GM04503 (cell line): ENCODE data around the gene SNX1.

ENCODE experiments used
- DNase-seq: peaks from one replicate; pipeline ENCODE4 v3.0.0-alpha.2; 2012; ENCODE audit warnings: low read depth

Gene SNX1

DNA sequence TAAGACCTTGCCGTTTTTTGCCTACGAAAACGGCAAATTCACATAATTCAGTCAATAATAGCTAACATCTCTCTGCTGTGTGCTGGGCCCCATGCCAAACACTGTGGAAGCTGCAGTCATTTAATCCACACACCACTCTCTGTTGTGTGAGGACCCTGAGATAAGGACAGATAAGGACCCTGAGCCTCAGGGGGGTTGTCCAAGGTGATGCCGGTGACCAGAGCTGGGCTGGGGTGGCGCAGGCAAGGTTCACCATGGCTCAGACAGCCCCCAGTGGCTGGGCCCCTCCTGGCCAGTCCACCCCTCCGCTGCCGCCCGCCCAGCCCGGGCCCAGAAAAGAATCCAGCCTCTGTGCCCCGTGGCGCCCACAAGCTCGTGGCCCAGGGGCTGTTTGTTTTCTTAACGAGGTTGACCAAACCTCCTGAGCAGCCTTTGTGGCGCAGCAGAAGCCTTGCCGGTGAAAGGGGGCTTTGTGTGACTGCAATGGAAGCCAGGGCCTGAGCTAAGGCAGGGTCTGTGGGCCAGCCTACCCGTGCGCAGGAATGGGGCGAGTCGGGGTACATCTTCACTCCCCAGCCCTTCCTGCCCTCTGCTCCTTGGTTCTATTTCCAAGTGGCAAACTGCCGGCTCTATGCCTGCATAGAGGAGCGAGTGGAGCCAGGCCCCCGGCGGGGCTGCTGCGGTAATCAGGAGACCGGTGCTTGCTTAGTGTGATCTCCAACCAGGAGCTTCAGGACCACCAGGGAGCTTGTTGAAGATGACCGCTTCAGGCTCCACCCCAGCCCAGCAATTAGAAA, 51.3 kb downstream of the SNX1 start:
- DNase-seq, result no peak

DNA sequence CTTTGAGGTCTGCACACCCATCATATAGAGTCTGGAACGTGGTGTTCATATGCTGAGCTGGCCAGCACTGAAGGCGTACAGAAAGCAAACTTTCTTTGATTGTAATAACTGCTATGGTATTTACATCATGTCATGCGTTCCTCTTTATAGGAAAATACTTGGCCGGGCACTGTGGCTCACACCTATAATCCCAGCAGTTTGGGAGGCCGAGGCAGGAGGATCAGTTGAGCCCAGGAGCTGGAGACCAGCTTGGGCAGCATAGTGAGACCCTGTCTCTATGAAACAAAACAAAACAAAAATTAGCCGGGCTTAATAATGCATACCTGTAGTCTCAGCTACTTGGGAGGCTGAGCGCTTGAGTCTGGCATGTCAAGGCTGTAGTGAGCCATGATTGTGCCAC, 52.4 kb downstream of the SNX1 start:
- DNase-seq, result no peak

DNA sequence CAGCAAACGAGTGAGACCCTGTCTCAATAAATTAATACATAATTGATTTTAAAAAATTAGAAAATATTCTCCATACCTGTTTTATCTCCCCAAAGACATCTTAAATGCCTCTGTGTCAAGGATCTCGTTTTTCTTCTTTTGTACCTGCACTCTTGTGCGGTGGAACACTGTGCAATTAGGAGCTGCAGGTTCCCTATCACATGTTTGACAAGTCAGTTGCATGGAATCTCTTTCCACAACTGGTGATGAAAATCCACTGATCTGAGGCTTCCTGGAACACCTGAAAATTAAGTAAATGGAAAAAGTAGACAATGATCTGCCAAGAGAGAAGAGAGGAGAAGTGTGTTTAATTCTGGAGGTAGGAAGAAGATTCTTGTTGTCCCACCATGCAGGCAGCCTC, 52.8 kb downstream of the SNX1 start:
- DNase-seq, result no peak

- DNase-seq, result no peak
Observed at GRCh38 chr15:64149424-64149823, 53.6 kb downstream of the SNX1 start.

DNA sequence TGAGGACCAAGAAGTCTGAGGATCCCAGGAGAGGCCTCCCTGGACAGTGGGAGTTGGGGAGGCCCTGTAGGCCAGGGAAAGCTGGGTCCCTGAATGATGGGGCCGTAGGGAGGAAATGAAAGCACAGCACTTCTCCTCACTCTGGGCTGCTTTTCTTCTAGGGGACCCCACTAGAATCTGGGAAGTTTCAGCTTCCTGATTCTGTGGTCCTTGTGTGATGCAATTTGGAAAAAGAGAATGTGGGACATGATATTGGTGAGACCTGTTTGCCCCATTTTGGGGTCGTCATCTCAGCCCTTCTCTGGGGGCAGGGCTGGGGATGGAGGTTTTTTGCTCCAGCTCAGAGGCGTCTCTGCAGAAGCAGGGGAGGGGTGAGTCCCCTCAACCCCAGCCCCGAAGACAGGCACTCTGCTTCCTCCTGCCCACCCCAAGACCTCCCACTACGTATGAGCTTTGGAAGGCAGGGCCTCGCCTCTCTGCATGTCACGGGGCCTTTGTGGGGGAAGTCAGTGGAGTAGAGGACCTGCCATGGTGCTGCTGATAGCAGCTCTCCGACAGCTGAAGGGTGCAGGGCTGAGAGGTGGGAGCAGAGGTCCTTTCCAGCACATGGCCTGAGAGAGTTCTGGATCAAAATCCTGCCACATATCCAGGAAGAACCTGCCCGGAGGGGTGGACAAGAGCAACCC, 54.3 kb downstream of the SNX1 start:
- no peak for DNase-seq

- no peak for DNase-seq
Observed at GRCh38 chr15:64151727-64152506, 56.1 kb downstream of the SNX1 start, which contains the start of gene SNX22. Gene SNX22, plus strand, starts transcription at chr15:64151731. Its CDS starts 45 bp downstream, at chr15:64151776.

DNA sequence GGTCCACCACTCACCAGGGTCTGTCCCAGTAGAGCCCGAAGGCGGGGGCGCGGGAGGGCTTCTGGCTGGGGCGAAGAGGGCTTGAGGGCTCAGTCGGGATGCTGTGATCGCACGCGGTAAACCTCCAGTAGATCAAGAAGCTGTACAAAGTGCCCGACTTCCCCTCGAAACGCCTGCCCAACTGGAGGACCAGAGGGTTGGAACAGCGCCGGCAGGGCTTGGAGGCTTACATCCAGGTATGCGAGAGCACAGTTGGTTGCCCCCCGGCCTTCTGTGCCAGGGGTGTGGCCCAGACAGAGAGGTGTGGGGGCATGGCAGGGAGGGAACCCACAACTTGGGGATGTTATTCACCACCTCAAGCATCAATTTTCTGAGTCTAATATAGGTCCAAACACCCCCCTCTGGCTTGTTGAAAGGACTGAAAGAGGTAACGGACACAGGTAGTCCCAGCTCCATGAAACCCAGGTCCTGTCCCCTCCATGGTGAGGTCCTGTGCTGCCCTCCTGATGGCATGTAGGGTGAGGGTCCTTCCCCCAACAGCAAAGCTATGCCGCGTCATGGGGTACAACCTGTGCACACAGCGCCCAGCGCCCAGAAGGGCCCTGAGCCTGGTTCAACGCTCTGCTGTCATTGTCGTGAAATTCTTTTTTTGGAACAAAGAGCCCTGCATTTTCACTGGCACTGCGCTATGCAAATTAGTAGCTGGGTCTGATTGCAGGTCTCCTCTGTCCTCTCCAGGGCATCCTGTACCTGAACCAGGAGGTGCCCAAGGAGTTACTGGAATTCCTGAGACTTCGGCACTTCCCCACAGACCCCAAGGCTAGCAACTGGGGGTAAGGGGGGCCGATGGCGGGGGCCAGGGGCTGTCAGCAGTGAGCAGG, 57.0 kb downstream of the SNX1 start:
- no peak for DNase-seq

- DNase-seq, result peak; percentile 28
Observed at GRCh38 chr15:64153480-64154367, 57.9 kb downstream of the SNX1 start.

DNA sequence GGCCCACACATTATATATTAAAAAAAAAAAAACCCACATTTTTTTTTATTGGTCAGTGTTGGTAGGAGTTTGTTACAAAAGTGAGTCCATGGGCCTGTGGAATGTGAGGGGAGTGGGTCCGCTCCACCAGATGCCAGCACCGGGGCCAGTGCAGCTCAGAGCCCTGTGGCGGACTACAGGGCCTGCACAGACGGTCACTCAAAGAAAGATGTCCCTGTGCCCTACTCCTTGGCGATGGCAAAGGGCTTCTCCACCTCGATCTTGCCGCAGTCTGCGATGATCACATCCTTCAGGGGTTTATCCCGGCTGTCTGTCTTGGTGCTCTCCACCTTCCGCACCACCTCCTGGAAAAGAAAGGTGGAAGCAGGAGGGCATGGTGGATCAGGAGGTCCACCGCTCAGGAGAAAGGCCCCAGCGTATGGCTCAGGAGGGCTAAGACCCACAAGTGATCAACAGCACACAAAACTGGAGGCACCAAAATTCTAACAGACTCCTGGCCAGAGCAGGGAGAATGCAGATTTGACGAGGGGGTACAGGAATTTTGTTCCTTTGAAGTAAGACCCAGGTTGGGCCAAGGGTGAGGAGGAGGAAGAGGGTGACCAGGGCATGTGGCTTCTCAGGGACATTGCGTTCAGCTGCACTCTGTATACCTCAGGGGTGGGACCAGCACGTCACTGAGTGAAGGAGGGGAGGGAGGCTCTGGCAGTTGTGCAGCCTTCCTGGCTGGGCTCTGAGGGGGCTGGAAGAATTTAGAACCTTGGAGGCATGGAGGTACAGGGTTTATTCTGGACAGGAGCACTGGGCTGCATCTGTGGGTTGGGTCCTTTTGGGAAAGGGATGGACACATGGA, 60.2 kb downstream of the SNX1 start:
- no peak for DNase-seq

GRCh38 chr15:64156652-64157331, 61.0 kb downstream of the SNX1 start:
- DNase-seq, result no peak

DNA sequence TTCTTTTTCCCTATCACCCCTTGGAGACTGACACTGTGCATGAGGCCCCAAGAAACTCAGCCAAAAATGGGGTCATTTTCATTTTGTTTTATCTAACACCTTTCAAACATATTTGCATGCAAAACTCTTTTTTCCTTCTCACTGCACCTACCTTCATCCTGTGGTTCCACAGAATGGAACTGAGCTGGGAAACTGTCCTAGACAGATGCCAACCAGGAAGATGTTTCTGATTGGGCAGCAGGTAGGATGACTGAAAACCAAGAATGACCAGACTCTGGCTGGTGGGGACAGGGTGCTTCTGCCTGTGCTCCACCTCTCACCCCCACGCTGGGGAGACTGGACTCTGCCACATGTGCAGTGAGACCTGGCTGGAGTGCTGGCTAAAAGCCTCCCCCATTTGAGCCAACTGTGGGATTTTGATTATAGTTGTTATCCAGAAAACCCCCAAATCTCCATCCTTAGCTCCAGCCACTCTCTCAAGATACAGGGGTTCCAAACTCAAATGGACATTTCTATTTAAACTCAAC, 61.9 kb downstream of the SNX1 start:
- DNase-seq, result no peak

DNA sequence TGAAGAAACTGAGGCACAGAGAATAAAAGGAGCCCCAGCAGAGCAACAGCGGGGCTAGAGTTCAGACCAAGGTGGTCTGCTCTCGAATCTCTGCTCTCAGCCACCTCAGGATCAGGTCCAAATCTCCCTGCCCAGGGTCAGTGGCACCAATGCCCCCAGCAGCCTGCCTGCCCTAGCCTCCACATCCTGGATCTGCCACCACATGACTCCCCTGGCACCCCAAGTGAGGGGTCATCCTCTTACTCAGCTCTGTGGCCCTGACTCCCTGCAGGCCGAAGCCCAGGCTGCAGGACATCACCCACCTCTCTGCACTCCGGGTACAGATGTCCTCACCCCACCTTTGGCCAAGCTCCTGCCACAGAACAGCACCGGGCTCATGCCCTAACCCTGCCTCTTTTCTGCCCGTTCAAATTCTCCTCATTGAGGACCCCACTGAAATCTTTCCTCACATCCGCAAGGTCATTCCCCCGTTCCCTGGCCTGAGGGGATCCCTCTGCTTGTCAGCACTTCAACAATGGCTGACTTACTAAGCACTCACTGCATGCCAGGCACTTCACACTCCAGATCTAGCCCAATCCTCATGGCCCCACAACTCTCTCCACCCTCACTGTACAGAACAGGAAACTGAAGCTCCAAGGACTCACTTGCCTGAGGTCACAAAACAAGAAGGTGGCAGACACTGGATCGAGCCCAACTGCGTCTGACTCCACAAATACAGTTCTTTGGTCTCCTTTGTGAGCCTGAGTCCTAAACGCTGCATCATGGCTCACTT, 62.8 kb downstream of the SNX1 start:
- no peak for DNase-seq

DNA sequence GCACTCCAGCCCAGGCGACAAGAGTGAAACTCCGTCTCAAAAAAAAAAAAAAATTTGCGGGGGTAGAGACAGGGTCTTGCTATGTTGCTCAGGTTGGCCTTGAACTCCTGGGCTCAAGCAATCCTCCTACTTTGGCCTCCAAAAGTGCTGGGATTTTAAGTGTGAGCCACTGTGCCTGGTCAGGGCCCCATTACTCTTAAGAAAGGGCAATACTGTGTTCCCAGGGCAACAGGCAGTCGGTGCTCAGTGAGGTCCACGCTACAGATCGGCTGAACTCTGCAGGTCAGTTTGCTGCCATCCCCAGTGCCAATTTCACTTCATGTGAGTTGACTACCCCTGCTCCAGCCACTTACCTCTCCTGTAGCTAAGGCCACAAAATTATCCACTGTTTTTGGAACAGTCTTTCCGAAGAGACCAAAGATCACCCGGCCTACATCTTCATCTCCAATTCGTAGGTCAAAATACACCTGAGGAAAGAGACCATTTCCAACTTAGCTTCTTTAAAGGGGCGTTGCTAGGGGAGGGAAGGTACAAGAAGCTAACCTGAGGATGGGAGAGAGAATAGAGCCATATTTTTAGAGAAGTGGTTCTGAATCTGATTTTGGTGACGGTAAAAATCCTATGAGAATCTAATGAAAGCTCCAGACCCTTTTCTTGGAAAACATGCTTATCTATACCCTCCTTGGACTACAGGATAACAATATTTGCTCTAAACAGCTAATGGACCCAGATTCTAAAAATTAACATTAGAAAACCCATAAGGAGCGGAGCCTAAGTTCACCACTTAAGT, 66.1 kb downstream of the SNX1 start:
- DNase-seq, result no peak

DNA sequence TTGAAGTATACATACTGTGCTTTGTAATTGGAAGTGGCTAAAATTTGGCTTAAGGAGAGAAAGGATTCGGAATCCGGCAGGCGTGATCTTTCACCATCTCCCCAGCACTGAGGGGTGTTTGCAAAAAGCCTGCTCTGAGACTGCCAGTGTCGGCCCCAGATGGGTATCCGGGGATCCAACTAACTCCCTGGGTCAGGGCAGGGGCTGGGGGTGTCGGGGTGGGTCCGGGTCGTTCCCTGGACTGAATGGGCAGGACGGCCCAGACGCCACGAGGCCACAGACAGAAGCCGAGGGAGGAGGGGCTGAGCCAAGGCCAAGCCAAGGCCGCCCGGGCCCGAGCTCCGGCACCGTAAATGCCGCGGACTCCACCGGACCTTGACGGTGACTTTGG, 66.7 kb downstream of the SNX1 start:
- no peak for DNase-seq

DNA sequence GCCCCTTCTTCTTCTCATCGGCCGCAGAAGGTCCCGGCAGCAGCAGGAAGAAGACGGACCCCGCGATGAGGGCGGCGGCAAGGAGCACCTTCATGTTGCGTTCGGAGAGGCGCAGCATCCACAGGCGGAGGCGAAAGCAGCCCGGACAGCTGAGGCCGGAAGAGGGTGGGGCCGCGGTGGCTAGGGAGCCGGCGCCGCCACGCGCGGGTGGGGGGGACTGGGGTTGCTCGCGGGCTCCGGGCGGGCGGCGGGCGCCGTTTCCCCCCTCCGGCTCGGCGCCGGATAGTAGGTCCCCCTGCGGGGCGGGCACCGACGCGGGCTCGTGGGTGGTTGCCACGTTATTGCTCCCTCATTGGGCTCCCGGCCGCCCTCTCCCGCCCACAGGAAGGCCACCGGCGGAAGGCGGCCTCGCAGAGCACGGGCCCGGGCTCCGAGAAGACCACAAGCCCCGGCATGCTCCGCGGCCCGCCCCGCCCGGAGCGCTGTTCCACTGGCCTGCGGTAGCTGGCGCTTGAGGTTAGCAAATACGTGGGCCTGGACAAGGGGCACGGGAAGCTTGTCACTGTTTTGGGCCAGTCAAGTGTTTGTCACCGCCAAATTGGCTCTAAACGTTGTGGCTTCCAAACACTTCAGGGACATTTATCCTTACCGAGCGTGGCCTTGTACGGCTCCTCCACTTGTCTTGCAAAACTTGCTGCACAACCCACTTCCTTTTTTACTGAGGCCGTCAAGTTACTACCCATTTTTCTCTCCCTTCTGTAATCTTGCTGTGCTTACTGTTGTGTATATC, 67.3 kb downstream of the SNX1 start, which contains the start of gene PPIB:
Gene PPIB (minus strand): TSS at position 154 of the 790 bp plus-strand sequence. CDS start 36 bp downstream, at position 118.
- peak; percentile 77 for DNase-seq

DNA sequence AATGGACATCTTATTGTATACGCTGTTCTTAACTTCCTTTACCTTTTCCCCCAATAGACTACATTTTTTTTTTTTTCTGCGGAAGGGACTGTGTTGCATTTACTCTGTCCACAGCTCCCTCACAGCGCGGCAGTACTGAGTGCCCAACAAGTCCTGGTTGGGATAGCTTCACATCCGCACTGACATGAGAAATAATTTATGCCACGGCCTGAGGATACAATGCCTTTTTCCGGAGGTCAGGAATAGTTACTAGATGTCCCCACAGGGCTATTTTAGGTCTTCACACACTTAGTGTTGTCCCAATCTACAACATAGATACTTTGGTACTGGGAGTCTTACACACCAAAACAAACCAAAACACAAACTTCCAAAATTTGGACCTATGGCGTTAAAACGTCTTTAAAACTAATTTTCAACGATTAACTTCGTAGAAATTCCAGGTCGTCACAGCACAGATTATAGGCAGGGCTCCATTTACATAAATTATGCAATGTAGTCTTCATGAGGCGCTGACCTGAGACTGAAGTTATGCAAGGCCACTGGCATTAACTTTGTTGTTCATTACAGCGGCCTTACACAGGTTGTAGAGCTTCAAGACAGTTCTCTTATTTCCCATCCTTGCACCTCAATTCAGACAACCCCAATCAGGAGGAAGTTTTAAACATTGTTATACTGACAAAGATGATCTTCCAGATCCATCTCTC, 68.0 kb downstream of the SNX1 start:
- no peak for DNase-seq
